HG03095 (cell line): ENCODE measurements around the gene CDHR4.
"Not testable (repeated sequence)": the region's sequence is repeated elsewhere in the genome, so short reads cannot be mapped to it uniquely, and the experiment has no call there.

Experiments
- ATAC-seq: cut with Tn5 transposase; IDR thresholded peaks from one replicate; pipeline ENCODE4 v1.9.1; 2021; ENCODE audit warnings: moderate library complexity; ENCODE audit not compliant: unreplicated experiment

Gene CDHR4, protein sequence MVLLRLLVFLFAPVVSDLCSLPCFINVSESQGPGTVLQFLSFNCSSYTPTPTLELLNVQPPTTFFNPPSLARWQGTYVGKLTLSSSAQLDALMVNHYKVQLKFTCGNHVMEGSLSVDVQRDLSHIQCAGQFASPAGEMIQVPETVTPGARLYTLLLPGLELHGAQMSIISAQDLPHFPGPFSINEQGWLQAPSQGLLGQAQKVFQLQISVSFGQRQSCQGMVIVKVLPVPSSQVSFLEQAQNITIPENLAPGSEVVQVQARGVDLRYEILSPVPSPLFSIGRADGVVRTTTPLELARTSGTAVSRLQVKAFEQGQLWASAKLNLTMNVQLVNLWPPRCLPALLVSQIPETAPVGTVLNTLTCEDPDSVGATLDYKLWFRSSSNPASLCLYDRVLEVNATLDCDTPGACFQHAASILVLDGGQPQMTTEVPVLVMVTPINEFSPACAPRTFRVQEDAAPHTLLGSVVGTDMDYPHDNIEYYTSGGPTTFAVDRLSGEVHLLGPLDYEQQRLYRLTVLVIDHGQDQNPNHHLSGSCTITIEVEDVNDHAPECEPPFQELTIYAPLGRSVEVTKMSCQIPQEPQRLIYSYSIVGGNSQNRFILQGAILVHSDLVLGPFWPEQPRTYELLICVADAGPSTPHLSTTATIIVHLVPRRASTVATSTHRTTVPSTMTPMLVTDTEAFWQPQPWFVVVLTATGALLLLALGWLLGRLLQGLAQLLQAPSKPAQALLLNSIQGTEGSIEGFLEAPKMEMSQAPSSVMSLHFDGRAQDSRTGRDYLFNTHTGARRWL

DNA sequence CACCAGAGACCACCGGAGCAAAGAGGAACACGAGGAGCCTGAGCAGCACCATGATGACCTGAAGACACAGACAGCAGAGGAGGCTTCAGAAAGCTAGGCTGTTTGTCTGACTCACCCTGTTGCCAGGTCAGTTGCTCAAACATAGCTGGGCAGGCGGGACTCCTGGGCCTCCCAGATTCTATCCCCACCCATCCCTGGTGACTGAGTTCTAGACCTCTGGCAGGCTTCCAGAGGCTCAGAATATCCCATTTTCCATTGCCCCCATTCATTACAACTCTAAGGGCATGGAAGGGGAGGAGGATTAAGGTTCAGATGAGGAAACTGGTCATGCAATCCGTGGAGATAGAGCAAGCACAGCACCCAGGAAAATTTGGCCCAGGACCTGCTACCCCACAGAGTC is at the start of gene CDHR4:
Gene CDHR4, minus strand, starts transcription at position 113 of the 400 bp plus-strand sequence. Its CDS starts 61 bp downstream, at position 52.
- ATAC-seq, result no peak

DNA sequence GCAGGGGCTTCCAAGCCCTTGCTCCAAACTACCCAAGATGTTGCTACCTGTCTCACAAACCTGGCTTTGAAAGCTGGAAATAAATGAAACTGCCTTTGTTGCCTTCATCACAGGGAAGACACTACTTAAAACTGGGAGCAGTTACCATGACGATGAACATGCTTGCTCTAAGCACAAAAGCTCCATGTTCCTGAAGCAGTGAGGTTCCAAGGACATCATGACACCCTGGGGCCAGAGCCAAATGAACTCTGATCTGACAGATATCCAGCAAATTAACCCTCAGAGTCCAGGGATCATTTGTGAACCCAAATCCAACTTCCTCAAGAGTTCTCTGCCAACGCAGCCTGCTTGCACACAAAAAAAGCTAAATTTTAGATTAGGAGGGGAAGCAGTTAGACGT is 46.0 kb upstream of the CDHR4 start:
- ATAC-seq, result no peak

DNA sequence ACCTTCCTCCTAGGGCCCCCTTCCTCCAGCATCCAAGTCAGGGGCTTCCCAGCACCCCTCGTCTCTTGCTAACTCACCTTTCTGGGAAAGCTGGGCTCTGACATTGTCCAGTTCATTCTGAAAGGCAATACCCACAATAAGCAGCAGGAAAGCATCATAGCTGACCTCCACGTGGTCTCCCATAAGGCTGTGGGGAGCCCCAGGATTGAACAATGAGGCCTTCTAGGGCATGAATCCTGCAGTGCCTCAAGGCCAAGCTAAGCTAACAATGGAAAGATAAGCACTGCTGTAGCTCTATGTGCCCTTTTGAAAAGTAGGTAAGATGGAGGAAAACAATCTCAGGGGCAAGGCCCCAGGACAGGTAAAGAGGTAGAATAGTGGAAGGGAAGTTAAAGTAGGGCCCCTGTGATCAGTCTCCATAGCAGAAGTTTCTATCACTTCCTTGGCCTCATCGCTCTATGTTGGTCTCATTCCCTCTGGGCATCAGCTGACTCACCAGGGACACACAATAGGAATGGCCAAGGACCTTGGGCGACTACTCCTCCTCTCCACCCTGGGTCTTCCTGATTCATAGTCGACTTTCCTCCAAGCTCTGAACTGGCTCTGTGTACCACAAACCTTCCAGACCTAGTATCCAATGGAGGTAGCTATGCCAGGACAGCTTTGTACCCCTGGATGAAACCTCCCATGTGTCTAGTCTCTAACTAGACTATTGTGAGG is 45.0 kb upstream of the CDHR4 start:
- no peak for ATAC-seq

DNA sequence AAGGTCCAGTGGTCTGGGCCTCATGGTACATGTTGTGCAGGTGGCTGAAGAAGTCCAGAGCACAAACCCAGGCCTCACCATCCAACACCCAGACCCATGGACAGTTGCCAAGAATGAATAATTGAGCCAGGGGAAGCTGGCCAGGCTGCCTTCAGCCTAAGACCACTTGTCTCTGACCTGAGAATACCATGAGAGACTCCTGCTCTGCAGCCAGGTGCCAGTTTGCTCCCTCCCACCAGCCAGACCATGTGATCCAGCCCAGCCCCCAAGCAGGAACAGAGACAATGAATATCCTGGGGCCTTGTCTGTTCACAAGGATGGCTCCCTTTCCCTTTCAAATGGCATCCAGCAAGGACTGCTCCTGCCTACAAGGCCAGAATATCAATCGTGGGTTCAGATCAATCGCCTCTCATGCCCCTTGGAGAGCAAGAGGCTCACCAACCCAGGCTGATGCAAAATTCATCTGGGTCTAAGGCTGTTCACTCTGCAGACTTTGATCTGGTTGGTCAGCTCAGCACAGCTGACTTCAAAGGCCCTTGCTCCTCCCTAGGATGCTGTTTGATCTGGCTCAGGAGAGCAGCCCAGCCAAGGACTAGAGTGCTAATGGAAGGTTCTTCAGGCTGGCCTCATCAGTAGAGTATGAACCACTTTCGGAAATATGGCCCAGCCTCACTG is 43.3 kb upstream of the CDHR4 start:
- ATAC-seq, result no peak

DNA sequence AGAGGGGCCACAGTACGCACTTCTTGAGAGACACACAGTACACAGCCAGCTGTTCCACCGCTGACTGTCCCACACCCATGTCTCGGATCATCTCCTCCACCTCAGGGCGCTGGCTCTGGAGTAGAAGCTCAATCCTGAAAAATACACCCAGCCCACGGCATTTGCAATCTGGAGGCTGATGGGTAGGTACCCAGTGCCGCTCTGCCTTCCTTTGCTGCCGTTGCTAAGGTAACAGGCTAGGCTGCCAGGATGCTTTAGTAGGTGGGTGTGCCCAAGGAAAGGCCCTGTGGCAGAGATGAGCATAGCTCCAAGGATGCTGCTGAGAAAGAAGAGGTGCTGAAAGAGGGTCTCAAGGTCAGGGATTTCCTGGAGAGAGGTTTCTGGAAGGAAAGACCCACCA is 42.1 kb upstream of the CDHR4 start:
- no peak for ATAC-seq

DNA sequence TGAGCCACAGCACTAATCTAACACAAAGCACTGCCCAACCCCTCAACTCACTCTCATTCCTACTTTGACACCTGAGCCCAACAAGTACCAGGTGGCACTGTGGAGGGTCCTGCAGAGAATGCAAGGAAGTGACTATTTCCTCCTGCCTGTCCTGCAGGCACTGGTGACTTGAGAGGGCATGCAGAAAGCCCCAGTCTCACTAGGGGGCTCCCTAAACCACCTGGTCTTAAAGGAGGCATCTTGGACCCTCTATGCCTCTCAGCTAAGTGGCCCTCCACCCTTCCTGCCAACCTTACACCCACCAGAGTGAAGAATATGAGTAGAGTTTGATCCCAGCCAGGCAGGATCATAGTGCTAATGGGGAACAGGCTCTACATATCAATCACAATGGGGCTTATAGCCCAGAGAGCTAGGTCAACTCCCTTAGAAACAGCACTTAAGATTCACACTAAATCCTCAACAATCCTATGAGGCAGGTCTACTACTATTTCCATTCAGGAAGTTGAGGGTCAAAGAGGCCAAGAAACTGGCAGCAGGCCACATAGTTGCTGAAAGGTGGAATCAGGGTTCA is 41.5 kb upstream of the CDHR4 start:
- no peak for ATAC-seq

DNA sequence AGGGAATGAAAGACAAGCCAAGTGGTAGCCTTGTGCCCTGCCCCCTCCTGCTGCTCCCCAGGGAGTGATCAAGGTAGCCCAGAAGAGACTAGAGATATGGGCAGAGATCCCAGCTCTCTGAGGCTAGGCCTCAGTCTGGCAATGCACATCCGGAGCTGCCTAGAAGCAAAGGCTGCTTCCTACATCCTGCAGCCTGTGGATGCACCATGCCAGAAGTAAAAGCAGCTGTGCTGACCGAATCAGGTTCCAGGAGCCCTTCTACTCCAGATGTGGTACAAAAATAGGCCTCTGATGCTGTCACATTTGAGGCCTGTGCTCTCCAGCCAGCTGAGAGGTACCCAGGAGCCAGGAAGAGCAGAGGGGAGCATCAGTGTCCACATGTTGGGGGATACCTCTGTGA is 40.7 kb upstream of the CDHR4 start:
- no peak for ATAC-seq

DNA sequence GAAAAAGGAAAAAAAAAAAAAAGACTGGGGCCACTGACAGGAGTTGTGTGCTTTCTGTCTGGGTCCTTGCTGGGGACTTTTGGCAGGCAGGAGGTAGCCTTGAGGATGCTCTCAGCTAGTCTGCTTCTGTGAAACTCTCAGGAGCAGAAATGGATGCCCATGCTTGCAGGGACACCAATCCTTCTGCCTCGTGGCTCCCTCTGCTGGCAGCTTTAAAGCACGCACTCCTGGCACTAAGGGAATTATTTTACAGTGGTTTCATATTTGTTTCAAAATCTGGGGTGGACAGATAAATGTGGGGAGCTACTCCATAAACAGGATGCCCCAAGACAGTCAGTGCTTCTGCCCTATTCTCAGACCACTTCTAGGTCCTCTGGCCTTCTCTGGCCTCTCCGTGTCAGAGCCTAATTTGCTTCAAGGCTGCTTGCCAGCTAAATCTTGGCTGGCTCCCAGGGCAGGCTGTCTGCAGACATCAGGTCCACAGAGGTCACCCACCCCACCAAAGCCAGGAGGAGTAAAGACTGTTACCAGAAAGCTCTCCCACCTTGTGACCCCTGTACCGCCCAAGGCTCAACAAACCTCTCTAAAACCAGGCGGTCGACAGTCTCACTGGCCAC is 39.6 kb upstream of the CDHR4 start:
- no peak for ATAC-seq

DNA sequence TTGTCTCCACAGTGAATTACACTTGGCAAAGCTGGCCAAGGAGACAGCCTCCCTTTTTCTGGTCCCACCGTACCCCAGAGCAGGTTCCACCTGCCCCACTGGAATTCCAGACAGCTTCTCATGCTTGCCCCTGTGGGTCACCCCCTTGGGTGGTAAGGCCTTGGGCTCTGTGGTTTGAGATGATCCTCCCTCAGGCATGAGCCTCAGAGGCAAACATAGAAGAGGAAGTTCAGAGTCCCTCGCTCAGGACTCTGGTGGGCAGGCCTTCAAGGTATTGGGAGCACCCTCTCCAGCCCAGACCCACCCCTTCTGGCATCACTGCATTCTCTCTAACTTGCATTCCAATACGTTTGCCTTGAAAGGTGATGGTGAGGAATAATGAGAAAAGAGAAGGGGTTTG is 31.7 kb upstream of the CDHR4 start:
- no peak for ATAC-seq

DNA sequence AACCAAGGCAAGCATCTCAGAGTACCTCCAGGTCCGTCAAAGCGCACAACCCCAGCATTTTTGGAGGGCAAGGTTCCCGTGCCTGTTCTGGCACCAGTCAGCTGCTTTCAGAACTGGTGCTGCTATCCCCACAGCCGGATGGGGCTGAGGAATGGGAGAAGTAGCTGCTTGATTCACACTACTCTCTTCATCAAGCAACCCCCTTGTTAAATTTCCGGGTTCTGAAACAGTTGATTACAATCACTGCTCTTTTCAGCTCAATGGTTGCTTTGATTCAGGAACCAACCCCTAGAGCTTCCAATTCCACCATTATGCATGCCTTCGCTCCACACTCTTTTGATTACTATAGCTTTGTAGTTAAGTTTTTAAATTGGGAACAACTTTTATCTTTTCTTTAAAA is 26.3 kb upstream of the CDHR4 start:
- ATAC-seq, result no peak

DNA sequence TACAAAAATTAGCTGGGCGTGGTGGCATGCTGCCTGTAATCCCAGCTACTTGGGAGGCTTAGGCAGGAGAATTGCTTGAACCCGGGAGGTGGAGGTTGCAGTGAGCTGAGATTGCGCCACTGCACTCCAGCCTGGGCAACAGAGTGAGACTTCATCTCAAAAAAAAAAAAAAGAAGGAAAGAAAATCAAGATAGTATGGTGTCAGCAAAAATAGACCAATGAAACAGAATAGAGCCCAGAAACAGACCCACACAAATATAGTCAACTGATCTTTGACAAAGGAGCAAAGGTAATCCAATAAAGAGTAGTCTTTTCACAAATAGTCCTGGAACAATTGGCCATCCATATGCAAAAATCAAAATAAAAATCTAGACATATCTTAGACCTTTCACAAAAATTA is 23.5 kb upstream of the CDHR4 start:
- not testable (repeated sequence) for ATAC-seq

DNA sequence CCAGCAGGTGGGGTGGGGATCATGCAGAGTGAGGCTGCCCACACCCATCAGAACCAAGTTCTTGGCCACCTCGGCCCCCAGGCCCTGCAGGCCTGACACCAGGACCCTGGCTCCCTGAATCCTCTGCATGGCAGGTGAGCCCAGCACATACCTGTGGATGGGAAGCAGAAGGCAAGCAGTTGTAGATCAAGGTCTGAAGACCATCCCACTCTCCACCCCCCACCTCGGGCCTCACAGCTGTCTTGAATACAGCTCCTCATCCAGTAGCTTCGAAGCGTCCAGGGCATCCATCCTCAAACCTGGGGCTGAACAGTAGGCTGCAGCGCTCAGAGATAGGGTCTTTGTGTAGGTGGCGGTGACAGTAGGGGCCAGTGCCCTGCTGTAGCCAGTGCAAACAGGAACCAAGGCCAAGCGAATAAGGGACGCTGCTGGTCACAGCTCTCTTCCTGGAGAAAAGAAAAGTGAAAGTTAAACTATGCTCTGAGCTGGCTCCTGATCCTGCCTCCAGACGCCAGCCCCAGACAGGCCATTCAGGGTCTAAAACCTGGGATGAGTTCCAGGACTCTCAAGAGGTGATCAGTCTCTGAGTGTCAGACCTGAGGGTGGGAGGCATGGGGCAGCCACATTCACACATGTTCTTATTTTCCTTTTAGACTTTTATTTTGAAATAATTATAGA is 14.0 kb upstream of the CDHR4 start, which contains the start of gene UBA7:
Gene UBA7, minus strand, starts transcription at position 457 of the 678 bp plus-strand sequence. Its CDS starts 166 bp downstream, at position 291.
- ATAC-seq, result peak; percentile 81

DNA sequence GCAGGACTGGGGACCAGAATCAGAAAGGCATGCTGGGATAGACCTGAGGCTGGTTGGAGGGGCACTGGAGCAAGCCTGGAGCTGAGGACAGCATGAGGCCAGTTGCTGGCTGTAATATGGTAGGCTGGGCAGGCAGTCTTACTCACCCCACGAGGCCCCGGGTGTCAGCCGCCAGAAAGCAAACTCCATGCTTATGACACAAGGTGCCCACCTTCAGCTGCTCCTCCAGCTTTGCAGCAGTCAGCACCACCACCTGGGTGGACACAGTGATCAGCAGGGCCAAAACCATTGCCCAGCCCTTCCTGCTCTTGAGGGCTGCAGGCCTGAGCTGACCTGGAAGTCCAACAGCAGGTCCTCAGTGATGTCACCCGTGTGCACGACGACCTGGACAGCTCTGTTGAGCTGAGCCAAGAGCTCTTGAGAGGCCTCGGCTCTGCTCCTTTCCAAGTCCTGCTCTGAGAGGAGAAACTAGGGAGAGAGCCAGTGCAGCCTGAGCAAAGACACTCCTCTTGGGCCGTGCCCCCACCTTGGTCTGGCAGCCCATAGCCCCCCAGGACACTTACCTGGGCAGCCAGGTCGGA is 13.3 kb upstream of the CDHR4 start:
- ATAC-seq, result no peak

DNA sequence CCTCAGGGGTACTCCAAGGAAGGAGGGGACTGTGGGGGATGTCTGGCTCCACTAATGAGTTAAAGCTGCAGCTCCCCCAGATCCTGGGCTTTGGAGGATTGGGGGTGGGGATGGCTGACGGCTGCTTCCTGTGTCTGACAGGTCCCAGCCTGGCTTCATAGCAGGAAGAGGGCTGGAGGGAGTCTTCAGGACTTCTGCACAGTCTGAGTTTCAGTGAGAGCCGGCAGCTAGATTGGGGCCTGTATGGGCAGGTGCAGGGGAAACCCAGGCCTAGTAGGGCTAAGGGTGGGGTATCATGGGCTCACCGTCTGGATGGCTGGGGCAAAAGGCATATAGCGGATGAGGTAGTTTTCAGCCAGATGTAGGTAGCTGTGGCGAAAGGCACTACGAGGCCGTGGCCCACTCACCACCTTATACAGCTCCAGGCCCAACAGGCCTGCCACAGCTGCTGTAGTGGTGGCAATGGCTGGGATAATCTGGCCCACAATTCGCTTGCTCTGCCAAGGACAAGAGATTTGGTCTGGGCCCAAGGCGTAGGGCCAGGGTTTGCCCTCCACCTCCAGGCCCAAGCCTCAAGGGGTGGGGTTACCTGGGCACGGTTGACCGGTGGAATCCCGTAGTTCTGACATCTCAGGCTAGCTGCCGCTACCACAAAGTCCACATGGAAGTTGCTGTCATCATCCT is 7.9 kb upstream of the CDHR4 start:
- ATAC-seq, result no peak

DNA sequence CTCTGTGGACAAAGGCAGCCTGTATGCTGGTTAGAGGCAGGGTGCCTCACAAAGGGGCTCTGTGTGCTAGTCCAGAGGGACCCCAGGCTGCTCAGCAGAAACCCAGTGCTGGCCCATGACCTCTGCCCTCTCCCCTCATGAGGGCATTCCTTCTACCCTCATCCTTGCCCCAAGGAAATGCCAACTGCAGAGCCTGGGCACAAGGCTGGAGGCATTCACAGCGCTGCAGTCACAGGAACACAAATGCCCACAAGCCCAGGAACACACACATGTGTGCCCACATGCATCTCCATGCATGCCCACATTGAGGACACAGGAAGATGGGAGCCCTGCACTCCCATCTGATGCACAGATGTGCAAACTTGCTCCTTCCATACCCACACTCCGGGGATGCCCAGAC is 7.2 kb upstream of the CDHR4 start:
- no peak for ATAC-seq

DNA sequence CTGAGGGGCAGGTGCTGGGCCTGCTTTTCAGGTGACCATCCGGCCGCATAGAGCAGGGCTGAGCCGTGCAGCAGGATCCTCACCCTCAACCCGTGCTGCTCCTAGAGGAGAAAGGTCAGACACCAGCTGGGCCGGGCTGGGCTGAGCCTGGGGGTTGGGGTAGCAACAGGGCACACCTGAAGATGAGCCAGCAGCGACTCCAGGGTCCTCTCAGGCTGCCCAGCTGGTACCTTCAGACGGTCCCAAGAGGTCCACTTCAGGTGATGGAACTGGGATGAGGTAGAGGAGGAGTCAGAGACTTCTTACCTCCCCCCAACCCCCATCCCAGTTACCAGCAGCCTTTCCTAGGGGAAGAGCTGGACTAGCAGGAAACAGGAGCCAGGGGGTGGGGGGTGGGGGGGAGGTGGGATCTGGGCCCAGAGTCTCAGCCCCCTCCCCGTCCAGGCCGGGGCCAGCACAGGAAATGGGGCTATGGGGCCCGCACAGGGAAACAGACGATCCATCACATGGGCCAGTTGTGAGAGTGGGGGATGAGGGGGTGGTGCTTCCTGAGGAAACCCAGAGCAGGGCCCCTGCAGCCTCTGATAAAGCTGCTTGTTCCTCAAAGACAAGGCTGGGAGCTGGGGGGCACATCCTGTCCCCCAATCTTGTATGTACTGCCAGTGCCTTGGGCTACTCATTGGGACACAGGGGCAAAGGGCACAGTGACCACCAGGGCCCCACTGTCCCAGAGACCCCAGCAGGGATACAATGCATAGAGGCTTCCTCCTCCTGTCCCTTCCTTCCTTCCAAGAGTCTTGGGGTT is 6.4 kb upstream of the CDHR4 start:
- no peak for ATAC-seq

DNA sequence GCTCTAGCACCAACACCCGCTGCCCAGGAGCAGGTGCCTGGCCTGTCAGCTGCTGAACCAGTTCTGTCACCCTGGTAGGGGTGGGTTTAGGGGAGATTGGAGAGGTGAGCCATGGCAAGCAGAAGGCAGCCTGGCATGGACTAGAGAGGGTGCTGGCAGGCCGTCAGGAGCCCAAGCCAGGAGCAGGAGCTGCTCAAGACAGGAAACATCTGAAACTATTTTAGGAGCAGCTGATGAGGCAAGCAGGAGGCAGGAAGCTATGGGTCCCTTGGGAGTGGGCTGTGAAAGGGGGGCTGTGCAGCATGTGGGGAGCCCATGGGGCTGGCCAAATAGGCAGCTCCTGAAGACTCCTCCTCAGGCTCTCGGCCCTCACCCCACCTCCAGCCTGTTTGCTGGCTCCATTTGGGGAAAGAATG is 5.7 kb upstream of the CDHR4 start:
- no peak for ATAC-seq
